Dermis blood vessel endothelial cell (primary cell): ENCODE results near the gene DPEP2NB. TPM values are rescaled to one million over a fixed set of nuclear protein-coding genes. Genes with fewer than 3 reads are reported as not detected.
"Not testable (repeated sequence)": the region's sequence is repeated elsewhere in the genome, so short reads cannot be mapped to it uniquely, and the experiment has no call there.

Experiments
- DNase-seq: peaks from one replicate; pipeline ENCODE4 v3.0.0; 2010
- total RNA-seq: library from RNA; depleted of rRNA; stranded (reverse); fragments of >200 nt; gene quantifications from 2 replicates; pipeline ENCODE4 v1.2.3, GENCODE V29; 2014

DPEP2NB gene
- total RNA-seq, 1 donor from 2014 or later = not detected

DNA sequence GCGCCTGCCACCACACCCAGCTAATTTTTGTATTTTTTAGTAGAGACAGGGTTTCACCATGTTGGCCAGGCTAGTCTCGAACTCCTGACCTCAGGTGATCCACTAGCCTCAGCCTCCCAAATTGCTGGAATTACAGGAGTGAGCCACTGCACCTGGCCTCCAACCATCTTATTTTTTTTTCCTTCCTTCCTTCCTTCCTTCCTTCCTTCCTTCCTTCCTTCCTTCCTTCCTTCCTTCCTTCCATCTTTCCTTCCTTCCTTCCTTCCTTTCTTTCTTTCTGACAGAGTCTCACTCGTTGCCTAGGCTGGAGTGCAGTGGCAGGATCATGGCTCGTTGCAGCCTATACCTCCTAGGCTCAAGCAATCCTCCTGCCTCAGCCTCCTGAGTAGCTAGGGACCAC is 5.8 kb downstream of the DPEP2NB start:
- not testable (repeated sequence) for DNase-seq

DNA sequence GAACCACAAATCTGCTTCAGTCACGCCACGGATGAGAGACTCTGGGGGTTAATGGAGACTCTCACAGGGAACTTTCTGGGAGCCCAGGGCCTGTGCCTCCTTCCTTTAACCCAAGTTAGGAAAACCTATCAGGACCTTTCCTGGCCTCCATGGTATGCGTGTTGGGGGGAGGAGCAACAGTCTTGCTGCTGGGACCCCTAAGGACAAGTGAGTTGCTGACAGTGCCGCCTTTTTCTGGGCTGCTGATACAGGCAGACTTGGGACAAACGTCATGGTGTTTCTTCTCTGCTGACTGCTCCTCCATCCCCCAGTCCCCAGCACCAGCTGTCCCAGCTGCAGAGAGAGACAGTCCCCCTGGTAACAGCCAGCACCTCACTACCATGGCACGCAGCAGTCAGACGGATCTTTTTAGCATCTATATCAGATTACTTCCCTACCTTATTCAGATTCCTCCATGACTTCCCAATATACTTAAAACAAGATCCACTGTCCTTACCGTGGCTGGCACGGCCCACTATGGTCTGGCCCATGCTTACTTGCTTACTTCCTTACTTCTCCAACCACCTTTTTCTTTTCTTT is 6.5 kb downstream of the DPEP2NB start:
- no peak for DNase-seq

DNA sequence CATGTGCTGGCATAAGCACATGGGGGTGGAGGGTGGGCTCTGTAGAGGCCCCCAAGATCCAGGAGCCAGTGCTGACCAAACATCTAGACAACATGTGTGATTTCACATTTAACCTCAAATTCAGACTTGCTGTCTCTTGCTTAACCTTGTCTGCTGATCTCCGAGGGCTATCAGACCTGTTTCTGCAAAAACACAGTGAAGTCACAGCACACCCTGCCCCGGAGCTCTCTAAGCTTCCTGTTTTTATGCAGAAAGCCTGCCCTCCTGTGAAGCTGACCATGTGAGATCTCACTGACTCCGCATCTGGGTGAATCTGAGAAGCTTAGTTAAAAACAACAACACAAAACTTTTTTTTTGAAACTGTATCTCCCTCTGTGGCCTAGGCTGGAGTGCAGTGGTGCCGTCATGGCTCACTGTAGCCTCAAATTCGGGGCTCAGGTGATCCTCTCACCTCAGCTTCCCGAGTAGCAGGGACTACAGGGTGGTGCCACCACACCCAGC is 9.9 kb downstream of the DPEP2NB start:
- DNase-seq = peak; percentile 83

DNA sequence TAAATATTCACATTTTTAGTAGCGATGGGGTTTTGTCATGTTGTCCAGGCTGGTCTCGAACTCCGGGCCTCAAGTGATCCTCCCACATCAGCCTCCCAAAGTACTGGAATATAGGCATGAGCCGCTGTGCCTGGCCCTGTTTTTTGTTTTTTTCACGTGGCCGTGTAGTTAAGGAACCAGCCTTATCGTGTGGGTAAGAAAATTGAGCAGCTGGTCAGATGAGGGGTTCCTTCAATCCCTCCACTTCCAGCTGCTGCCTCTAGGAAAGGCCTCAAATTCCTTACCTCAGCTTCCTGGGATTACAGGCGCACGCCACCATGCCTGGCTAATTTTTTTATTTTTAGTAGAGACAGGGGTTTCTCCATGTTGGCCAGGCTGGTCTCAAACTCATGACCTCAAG is 10.5 kb downstream of the DPEP2NB start:
- DNase-seq = no peak

DNA sequence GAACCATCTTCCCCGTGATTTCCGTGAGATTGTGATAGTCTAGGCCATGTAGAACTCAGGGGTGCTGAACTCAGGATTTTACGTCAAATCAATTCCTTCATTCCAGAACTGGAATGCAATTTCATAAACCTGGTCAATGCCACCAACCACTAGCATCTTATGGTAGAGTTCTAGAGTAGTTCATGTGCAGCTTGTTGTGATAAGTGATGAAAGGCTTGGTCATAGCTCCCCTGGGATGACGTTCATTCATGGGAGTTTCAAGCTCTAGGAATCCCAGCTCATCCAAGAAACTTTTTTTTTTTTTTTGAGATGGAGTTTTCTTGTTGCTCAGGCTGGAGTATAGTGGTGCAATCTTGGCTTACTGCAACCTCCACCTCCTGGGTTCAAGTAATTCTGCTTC is 12.7 kb downstream of the DPEP2NB start:
- DNase-seq = no peak

DNA sequence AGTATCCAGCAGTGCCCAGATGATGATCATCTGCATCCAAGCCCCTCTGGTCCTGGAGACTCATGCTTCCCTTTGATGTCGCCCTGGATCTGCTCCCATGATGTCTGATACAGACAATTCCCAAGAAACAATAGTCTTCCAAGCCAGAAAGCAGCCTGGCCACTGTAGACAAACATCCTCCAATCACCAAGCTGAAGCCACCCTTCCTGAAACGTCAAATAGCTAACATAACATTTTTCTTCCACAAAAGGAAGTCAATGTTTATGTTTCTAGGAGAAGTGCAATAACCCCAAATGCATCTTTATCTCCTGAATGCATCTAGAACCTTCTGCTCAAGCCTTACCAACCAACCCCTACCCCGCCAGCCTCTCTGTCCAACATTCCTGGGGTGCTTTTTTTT is 15.3 kb downstream of the DPEP2NB start:
- DNase-seq = peak; percentile 72

DNA sequence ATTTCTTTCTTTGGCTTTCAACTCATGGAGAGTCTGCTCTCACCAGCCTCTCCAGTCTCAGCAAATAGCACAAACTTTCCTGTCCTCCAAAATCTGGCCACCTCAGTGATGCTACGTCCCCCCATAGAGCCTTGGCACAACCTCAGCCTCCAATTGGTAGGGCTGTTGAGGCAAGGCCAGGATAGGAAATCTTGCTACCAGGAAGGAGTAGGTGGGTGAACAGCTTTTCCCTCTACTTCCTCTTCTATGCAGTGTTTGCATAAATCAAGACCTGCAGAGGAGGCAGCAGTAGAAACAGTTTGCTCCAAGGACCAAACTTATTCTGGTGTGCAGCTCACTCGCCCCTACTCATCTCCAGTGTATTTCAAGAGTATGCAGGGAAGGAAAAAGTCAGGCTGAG is 15.7 kb downstream of the DPEP2NB start:
- DNase-seq = no peak

DNA sequence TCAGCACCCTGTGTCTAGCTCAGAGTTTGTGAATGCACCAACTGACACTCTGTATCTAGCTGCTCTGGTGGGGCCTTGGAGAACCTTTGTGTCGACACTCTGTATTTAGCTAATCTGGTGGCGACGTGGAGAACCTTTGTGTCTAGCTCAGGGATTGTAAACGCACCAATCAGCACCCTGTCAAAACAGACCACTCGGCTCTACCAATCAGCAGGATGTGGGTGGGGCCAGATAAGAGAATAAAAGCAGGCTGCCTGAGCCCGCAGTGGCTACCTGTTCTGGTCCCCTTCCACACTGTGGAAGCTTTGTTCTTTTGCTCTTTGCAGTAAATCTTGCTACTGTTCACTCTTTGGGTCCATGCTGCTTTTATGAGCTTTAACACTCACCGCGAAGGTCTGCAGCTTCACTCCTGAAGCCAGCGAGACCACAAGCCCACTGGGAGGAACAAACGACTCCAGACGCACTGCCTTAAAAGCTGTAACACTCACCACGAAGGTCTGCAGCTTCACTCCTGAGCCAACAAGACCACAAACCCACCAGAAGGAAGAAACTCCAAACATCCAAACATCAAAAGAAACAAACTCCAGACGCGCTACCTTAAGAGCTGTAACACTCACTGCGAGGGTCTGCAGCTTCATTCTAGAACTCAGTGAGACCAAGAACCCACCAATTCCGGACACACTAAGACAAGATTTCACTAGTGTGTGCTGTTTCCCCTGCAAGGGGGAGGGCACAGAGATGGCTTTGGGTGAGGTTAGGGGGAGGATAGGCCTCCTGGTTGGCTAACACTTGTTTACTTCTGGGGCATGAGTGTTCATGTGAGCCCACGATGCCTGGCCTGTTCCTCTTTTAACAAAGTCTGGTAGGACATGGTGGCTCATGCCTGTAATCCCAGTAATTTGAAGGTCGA is 16.7 kb downstream of the DPEP2NB start, which contains the start of gene DPEP2:
Gene DPEP2 (minus strand): TSS at position 706 of the 910 bp plus-strand sequence. CDS start 6,272 bp downstream, outside the sequence.
- DNase-seq = not testable (repeated sequence)

DNA sequence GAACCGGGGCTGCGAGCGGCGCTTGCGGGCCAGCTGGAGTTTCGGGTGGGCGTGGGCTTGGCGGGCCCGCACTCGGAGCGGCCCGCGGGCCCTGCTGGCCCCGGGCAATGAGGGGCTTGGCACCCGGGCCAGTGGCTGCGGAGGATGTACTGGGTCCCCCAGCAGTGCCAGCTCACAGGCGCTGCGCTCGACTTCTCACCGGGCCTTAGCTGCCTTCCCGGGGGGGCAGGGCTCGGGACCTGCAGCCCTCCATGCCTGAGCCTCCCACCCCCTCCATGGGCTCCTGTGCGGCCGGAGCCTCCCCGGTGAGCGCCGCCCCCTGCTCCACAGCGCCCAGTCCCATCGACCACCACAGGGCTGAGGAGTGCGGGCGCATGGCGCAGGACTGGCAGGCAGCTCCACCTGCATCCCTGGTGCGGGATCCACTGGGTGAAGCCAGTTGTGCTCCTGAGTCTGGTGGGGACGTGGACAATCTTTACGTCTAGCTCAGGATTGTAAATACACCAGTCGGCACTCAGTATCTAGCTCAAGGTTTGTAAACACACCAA is 17.4 kb downstream of the DPEP2NB start:
- not testable (repeated sequence) for DNase-seq

DNA sequence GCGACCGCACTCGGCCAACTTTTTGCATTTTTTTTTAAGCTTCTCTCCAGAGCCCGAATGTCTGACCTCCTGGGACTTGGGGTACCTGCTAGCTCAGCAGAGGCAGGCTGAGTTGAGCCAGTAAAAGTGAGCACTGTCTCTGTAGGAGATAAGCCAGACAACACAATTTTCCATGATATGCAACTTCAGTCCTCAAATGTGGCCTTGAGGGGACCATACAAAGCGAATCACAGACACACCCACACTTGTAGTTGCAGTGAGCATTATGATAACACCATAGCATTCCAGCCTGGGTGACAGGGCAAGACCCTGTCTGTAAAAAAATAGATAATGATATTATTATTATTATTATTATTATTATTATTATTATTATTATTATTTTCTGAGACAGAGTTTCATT is 19.0 kb downstream of the DPEP2NB start:
- DNase-seq = no peak

DNA sequence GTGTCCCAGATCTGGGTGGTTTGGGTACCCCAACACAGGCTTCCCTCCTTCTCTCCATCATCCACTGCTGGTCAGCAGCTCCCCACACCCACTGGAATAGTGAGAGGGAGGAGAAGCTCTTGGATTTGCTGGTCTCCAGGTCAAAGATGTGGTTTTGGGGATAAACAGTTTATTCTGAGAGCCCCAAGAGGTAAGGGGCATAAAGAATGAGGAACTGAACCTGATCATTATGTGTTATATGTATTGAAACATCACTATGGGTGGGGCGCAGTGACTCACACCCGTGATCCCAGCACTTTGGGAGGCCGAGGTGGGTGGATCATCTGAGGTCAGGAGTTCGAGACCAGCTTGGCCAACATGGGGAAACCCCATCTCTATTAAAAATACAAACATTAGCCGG is 20.3 kb downstream of the DPEP2NB start:
- DNase-seq = no peak

DNA sequence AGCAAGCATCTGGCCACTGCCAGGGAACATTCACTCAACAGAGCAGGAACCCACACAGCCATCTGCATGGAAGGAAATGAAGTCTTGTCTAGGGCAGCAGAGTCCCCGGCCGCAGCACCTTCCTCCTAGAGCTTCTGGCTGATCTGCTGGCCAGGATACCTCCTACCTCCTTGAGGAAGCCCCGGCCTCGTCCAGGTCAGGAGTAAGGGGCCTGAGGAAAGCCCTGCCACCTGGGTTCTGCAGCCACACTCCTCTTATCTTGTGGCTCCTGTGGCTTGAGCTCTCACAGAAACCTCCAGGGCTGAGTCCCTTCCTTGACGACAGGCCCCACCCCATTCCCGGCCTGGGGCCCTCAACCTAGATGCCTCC is 21.7 kb downstream of the DPEP2NB start:
- not testable (repeated sequence) for DNase-seq

DNA sequence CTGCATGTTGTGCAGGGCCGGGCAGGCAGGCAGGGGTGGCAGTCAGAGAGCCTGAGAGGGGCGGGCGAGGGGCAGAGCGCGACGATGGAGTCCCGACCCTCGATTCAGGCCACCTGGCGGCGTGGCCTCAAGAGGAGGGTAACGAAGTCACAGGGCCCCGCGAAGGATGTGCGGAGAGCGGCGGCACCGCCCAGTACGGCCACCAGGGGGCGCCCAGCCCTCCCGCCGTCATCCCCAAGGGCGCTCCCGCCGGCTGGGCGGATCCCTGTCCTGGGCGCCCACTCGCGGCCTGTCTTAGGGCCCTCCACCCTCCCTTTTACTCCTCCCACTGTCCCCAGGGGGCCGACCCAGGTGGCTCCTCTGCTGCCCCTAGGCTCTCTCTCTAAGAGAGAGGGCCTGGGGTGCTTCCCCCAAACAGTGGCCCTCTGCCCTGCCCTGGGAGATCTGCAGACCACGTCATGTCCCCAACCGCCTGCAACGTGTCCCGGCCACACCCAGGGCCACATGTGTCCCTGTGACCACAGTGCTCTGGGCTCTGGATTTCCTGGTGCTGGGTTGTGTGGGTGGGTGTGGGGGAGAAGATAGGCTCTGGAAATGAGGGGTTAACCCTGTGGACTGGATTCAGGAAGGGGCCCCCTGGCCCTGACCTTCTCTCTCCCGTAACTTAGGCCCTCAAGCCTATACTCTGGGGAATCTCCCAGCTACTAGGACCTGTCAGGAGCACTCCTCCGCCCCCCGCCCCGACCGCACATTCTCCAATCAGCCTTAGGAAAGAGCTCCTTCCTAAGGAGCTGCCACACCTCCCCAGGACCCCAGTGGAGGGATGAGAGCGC is 22.3 kb downstream of the DPEP2NB start:
- DNase-seq = peak; percentile 84

DNA sequence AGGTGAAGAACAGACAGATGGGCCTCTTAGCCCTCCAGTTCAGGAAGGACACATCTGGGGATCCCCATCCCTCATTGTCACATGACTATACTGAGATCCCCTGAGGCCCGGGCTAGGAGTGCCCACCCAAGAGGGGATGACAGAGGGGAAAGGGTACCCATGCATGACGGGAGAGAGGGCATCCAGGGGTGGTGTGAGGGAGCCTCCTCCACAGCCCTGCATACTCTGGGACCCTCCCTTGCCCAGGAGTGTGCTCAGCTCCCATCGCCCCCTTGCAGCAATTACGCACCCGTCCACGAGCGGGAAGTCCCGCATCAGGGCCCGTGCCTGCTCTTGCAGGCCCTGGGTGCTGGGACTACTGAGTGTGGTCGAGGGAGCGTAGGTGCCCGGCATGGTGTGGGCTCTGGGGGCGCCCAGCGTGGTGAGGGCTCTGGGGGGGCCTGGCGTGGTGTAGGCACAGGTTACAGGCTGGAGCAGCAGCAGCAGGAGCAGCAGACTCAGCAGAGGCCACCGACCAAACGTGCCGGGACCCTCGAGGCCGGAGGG is 23.0 kb downstream of the DPEP2NB start:
- DNase-seq = no peak

DNA sequence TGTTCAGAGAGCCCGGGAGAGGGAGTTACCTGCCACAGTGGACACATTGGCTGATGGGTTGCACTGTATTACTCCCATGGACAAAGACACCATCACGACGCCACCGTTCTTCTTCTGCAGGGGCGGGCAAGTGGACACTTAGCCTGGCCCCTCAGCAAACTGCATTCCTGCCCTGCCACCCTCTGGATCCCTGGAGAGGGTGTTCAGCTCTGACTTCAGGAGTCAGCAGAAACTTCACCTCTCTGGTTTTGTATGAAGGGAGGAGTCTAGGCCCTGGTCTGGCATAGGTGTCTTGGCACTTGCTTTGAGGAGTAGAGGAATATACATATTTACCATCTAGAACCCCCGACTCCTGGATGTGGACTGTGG is 25.7 kb downstream of the DPEP2NB start:
- DNase-seq = no peak

DNA sequence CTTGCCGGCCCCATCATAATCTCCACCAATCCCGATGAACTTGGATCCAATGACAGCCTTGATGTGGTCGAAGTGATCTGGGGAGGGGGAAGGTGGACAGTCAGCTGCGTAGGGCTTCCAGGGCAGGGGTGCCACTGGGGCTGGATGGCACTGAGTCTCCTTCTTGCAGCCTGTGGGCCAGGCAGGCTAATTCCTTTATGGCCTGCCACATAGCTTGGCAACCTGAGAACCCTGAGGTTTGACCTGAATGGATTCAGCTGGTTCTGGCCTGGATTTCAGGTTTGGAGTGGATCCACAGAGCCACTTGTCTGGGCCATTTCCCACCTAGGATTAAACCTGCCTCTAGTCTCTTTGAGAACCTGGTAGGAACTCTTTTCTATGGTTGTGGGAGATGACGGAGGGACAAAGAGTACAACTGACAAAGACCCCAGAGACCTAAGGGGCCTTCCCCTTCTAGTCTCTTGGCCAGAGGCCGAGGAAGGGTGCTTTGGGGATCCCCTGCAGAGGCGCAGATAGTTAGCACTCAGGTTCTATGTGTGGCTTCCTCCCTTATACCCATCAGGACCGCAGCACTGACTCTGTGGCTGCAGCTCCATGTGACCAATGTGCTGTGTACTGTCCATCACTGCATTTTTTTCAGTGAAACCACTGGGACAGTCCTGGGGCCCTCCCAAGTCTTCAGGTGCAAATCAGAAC is 26.2 kb downstream of the DPEP2NB start:
- DNase-seq = no peak

DNA sequence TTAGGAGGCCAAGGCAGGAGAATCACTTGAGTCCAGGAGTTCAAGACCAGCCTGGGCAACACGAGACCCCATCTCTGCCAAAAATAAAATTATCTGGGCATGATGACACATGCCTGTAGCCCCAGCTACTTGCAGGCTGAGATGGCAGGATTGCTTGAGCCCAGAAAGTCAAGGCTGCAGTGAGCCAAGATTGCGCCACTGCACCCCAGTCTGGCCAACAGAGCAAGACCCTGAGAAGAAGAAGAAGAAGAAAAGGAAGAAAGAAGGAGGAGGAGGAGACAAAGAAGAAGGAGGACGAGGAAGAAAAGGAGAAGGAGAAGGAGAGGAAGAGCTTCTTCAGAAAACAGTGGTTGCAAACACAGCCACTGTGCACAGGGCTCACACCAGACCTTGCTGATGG is 27.0 kb downstream of the DPEP2NB start:
- no peak for DNase-seq

DNA sequence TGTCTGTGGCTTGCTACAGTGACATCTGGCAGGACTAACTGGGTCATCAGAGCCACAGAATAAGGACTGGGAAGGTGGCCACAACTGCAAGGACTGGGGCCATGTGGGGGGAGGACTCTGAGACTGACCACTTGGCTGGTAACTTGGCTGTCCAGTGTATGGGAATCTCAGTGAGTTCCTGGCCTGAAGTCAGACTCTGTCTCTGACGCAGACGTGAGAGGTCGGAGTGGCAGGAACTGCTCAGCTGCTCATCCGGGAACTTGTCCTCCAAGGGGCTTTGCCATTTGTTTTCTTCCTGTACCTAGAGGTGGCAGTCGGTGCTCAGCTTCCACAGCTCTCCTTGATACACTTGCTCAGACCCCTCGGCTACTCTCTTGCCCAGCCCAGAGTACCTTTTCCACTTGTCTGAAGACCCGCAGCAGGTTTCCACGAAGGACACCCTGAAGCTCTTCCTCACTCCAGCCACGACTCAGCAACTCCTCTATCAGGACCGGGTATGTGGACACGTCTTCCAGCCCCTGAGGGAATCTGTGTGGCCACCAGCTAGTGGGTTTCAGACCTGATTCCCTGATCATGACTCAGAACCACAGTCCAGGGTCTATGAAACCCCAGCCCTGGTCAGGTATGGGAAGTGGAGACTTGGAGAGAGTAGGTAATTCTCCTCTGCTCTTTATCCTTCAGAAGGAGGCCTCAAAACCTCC is 28.1 kb downstream of the DPEP2NB start:
- DNase-seq = peak; percentile 61

DNA sequence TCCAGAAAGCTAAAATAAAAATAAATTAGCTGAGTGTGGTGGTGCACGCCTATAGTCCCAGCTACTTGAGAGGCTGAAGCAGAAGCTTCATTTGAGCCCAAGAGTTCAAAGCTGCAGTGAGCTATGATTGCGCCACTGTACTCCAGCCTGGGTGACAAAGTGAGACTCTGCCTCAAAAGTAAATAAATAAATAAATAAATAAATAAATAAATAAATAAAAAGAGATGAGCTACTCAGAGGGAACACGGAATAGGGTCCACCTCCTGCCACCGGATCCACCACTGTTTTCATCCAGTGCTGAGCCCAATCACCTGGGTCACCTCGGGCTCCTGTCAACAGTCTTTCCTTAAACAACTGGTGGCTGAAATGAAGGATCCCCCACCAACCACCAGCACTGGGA is 28.8 kb downstream of the DPEP2NB start:
- DNase-seq = no peak

DNA sequence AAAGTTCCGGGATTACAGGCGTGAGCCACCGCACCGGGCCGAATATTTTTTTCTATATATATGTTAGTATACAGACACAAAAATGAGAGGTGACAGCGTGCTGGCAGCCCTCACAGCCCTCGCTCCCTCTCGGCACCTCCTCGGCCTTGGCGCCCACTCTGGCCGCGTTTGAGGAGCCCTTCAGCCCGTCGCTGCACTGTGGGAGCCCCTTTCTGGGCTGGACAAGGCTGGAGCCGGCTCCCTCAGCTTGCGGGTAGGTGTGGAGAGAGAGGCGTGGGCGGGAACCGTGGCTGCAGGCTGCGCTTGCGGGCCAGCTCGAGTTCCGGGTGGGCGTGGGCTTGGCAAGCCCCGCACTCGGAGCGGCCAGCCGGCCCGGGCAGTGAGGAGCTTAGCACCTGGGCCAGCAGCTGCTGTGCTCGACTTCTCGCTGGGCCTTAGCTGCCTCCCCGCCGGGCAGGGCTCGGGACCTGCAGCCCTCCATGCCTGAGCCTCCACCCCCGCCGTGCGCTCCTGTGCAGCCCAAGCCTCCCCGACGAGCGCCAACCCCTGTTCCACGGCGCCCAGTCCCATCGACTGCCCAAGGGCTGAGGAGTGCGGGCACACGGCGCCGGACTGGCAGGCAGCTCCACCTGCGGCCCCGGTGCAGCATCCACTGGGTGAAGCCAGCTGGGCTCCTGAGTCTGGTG is 33.6 kb downstream of the DPEP2NB start:
- DNase-seq = no peak
